IMR-90 (cell line): ENCODE measurements around the gene NRIP1.

Source experiments
- CEBPB ChIP-seq: IDR thresholded peaks from 2 replicates; pipeline ENCODE4 v1.6.1; 2012; ENCODE audit warnings: low read depth, low read length, improper control_type of control experiment
- MXI1 ChIP-seq: IDR thresholded peaks from 2 replicates; pipeline ENCODE4 v1.6.1; 2012; ENCODE audit warnings: low read depth, mild to moderate bottlenecking, low read length, moderate library complexity, borderline replicate concordance
- POLR2A ChIP-seq: IDR thresholded peaks from 2 replicates; pipeline ENCODE4 v1.6.1; 2012; ENCODE audit warnings: mild to moderate bottlenecking, low read depth, low read length
- RAD21 ChIP-seq: IDR thresholded peaks from 2 replicates; pipeline ENCODE4 v1.6.1; 2012; ENCODE audit warnings: low read length, improper control_type of control experiment
- TF ChIP-seq, protein P1 (sequence below): conservative IDR thresholded peaks from 2 replicates; pipeline ENCODE4 v1.5.1; 2012; ENCODE audit warnings: mild to moderate bottlenecking, low read depth, low read length, improper control_type of control experiment
- TF ChIP-seq, protein P2 (sequence below): fragments of 150-350 bp; IDR thresholded peaks from 2 replicates; pipeline ENCODE4 v1.6.1; 2016; ENCODE audit warnings: low read depth, mild to moderate bottlenecking, low read length, moderate library complexity, borderline replicate concordance
- TF ChIP-seq, protein P3 (sequence below): fragments of 150-350 bp; IDR thresholded peaks from 2 replicates; pipeline ENCODE4 v1.6.1; 2017; ENCODE audit warnings: mild to moderate bottlenecking, antibody characterized with exemption, low read length, low read depth

DNA sequence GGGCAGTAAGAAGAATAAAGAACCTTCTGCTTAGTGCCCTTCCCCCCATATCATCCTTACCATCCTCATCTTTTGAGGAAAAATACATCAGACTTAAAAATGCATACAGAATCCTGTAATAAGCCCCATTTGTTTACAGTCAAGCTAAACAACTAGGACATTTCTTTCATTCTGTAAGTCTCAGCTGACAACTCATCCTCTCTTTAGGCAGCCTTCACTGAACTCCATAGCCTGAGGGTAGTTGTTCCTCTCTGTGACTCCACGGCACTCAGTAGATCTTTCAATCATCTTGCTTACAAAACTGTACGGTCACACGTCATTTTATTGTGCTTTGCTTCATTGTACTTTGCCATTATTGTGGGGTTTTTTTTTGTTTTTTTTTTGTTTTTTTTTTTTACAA is 82.5 kb downstream of the NRIP1 start:
- TF ChIP-seq, protein P1, sequence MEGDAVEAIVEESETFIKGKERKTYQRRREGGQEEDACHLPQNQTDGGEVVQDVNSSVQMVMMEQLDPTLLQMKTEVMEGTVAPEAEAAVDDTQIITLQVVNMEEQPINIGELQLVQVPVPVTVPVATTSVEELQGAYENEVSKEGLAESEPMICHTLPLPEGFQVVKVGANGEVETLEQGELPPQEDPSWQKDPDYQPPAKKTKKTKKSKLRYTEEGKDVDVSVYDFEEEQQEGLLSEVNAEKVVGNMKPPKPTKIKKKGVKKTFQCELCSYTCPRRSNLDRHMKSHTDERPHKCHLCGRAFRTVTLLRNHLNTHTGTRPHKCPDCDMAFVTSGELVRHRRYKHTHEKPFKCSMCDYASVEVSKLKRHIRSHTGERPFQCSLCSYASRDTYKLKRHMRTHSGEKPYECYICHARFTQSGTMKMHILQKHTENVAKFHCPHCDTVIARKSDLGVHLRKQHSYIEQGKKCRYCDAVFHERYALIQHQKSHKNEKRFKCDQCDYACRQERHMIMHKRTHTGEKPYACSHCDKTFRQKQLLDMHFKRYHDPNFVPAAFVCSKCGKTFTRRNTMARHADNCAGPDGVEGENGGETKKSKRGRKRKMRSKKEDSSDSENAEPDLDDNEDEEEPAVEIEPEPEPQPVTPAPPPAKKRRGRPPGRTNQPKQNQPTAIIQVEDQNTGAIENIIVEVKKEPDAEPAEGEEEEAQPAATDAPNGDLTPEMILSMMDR, result no peak
- TF ChIP-seq POLR2A, result no peak
- TF ChIP-seq, protein P2, sequence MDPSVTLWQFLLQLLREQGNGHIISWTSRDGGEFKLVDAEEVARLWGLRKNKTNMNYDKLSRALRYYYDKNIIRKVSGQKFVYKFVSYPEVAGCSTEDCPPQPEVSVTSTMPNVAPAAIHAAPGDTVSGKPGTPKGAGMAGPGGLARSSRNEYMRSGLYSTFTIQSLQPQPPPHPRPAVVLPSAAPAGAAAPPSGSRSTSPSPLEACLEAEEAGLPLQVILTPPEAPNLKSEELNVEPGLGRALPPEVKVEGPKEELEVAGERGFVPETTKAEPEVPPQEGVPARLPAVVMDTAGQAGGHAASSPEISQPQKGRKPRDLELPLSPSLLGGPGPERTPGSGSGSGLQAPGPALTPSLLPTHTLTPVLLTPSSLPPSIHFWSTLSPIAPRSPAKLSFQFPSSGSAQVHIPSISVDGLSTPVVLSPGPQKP, result no peak
- TF ChIP-seq CEBPB, result no peak
- TF ChIP-seq, protein P3, sequence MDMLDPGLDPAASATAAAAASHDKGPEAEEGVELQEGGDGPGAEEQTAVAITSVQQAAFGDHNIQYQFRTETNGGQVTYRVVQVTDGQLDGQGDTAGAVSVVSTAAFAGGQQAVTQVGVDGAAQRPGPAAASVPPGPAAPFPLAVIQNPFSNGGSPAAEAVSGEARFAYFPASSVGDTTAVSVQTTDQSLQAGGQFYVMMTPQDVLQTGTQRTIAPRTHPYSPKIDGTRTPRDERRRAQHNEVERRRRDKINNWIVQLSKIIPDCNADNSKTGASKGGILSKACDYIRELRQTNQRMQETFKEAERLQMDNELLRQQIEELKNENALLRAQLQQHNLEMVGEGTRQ, result no peak
- TF ChIP-seq RAD21, result no peak
- TF ChIP-seq MXI1, result no peak
